ENCODE data around the gene DIABLO.

DNA sequence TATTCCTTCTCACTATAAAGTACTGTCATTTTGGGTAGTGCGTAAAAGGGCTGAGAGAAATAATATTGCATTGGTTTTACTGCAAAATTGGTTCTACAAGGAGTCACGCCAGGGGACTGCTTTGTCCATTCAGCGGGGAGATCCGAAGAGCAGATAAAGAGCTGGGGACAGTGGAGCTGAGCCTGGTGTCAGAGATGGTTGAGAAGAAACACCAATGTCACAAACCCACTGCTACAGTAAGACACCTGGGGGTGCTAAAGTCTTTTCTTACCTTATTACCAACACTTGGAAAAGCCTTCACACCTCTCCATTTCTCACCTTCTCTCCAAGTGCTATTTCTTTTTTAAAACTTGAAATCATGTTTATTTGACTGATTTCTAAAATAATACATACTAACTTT is 66.0 kb downstream of the DIABLO start:
- TF ChIP-seq, protein P1, sequence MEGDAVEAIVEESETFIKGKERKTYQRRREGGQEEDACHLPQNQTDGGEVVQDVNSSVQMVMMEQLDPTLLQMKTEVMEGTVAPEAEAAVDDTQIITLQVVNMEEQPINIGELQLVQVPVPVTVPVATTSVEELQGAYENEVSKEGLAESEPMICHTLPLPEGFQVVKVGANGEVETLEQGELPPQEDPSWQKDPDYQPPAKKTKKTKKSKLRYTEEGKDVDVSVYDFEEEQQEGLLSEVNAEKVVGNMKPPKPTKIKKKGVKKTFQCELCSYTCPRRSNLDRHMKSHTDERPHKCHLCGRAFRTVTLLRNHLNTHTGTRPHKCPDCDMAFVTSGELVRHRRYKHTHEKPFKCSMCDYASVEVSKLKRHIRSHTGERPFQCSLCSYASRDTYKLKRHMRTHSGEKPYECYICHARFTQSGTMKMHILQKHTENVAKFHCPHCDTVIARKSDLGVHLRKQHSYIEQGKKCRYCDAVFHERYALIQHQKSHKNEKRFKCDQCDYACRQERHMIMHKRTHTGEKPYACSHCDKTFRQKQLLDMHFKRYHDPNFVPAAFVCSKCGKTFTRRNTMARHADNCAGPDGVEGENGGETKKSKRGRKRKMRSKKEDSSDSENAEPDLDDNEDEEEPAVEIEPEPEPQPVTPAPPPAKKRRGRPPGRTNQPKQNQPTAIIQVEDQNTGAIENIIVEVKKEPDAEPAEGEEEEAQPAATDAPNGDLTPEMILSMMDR (IDR thresholded peaks at IDR 0.05; ENCODE audit: low read depth, low read length, poor library complexity, severe bottlenecking), result no peak
- TF ChIP-seq EZH2phosphoT487 (IDR thresholded peaks at IDR 0.05; ENCODE audit: borderline replicate concordance, low read length), result no peak

Measured in DOHH2 (cell line).